Fibroblast of villous mesenchyme (primary cell): ENCODE results near the gene EHBP1. TPM values are rescaled to one million over a fixed set of nuclear protein-coding genes. Genes with fewer than 3 reads are reported as not detected.

Experiments
- DNase-seq: peaks from one replicate; pipeline ENCODE4 v3.0.0-alpha.2; 2010; ENCODE audit warnings: low read depth
- H3K4me3 ChIP-seq: 2 replicates; pipeline ENCODE4 v1.5.1; 2011; ENCODE audit warnings: low read depth, mild to moderate bottlenecking, low read length
- total RNA-seq: library from RNA; depleted of rRNA; stranded (reverse); fragments of >200 nt; gene quantifications from 2 replicates; pipeline ENCODE4 v1.2.3, GENCODE V29; 2012
- TF ChIP-seq, protein P1 (sequence below): IDR thresholded peaks from 2 replicates; pipeline ENCODE4 v1.5.1; 2012; ENCODE audit warnings: low read depth, mild to moderate bottlenecking, low read length; ENCODE audit not compliant: insufficient read depth

EHBP1 gene
- total RNA-seq, 1 donor: 140 TPM

DNA sequence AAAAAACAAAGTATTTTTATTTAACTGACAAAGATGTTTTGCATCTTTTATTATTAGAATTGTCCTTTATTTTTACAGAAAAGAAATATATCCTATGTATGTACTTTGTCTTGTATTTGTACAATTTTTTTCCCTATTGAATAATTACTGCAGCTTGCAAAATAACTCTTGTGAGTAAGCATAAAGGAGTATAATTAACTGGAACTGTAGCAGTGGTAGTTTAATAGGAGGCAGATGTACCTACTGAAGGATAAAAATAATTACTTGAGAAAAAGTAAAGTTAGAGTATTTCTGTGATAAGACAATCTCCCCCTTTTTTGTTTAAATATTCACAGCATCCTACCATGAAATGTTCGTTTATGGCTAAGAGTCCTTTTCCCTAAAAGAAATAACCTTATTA, 34.7 kb downstream of the EHBP1 start:
- H3K4me3 ChIP-seq: no peak overlapping the region
- TF ChIP-seq, protein P1, sequence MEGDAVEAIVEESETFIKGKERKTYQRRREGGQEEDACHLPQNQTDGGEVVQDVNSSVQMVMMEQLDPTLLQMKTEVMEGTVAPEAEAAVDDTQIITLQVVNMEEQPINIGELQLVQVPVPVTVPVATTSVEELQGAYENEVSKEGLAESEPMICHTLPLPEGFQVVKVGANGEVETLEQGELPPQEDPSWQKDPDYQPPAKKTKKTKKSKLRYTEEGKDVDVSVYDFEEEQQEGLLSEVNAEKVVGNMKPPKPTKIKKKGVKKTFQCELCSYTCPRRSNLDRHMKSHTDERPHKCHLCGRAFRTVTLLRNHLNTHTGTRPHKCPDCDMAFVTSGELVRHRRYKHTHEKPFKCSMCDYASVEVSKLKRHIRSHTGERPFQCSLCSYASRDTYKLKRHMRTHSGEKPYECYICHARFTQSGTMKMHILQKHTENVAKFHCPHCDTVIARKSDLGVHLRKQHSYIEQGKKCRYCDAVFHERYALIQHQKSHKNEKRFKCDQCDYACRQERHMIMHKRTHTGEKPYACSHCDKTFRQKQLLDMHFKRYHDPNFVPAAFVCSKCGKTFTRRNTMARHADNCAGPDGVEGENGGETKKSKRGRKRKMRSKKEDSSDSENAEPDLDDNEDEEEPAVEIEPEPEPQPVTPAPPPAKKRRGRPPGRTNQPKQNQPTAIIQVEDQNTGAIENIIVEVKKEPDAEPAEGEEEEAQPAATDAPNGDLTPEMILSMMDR: no peak
- no peak for DNase-seq

GRCh38 chr2:62741127-62741526, 35.6 kb downstream of the EHBP1 start:
- TF ChIP-seq, protein P1: no peak
- no peak overlapping the region for H3K4me3 ChIP-seq
- DNase-seq: no peak

DNA sequence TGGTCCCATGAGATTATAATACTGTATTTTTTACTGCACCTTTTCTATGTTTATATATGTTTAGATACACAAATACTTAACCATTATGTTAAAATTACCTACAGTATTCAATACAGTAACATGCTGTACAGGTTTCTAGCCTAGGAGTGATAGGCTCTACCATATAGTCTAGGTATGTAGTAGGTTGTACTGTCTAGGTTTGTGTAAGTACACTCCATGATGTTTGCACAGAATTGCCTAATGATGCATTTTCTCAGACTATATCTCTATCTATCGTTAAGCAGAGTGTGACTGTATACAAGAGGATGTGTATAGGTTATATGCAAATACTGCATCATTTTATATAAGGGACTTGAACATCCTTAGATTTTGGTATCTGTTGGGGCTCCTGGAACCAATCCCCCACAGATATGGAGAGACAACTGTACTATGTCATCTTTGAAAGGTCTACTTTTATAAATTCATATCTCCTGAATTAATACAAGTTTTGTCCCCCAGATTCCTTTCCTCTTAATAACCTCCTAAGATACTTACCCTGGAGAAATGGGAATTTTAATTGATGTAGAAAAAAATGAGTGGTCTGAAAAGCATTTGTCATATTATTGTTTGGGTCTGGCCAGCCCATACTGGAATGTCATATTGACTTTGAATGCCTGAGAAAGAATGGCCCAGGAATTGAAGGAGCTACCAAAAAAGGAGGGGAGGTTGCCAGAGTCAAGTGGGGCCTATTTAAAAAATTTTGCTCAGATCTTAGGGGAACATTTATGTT, 36.6 kb downstream of the EHBP1 start:
- no peak for DNase-seq
- TF ChIP-seq, protein P1: no peak
- no peak overlapping the region for H3K4me3 ChIP-seq

GRCh38 chr2:62743506-62743905, 38.0 kb downstream of the EHBP1 start:
- no peak for DNase-seq
- TF ChIP-seq, protein P1: no peak
- H3K4me3 ChIP-seq: no peak overlapping the region

- DNase-seq: no peak
- H3K4me3 ChIP-seq: no peak overlapping the region
- TF ChIP-seq, protein P1: no peak
These were observed 39.1 kb downstream of the EHBP1 start for GRCh38 chr2:62744603-62745002.

GRCh38 chr2:62745891-62746481, 40.5 kb downstream of the EHBP1 start:
- no peak overlapping the region for H3K4me3 ChIP-seq
- DNase-seq: no peak
- TF ChIP-seq, protein P1: no peak
